Effector memory CD4-positive, alpha-beta T cell (primary cell): ENCODE results near the gene ZNF609.
"Not testable (repeated sequence)": the region's sequence is repeated elsewhere in the genome, so short reads cannot be mapped to it uniquely, and the experiment has no call there.

ENCODE experiments used
- DNase-seq, 3 donors: peaks; one replicate each; pipeline ENCODE4 v3.0.0-alpha.2; 2020
- H3K27ac ChIP-seq: 2 replicates; pipeline ENCODE4 v1.7.0; 2013; ENCODE audit warnings: mild to moderate bottlenecking, low read length, moderate library complexity; ENCODE audit not compliant: insufficient read depth, poor library complexity, severe bottlenecking
- H3K27me3 ChIP-seq: replicated peaks from 2 replicates; pipeline ENCODE4 v1.7.0; 2013; ENCODE audit warnings: mild to moderate bottlenecking, low read length; ENCODE audit not compliant: insufficient read depth, control insufficient read depth, poor library complexity, severe bottlenecking
- H3K36me3 ChIP-seq: 2 replicates; pipeline ENCODE4 v1.7.0; 2013; ENCODE audit warnings: mild to moderate bottlenecking, low read length, moderate library complexity; ENCODE audit not compliant: control insufficient read depth, insufficient read depth
- H3K4me1 ChIP-seq: 2 replicates; pipeline ENCODE4 v1.7.0; 2013; ENCODE audit warnings: low read length, mild to moderate bottlenecking; ENCODE audit not compliant: control insufficient read depth, insufficient read depth, poor library complexity, severe bottlenecking
- H3K4me3 ChIP-seq: 2 replicates; pipeline ENCODE4 v1.7.0; 2013; ENCODE audit warnings: low read length, low read depth, mild to moderate bottlenecking; ENCODE audit not compliant: insufficient read depth, poor library complexity, severe bottlenecking
- H3K9me3 ChIP-seq: 2 replicates; pipeline ENCODE4 v1.7.0; 2013; ENCODE audit warnings: mild to moderate bottlenecking, low read length, moderate library complexity; ENCODE audit not compliant: control insufficient read depth

The ZNF609 gene

GRCh38 chr15:64596701-64597476 is 136.5 kb downstream of the ZNF609 start:
- DNase-seq, result peak in 1 of 3 donors; percentile 2
- Histone ChIP-seq H3K27me3 (no peaks in the 10 kb centered on the region), H3K4me3 (peak overlapping the region; percentile 51), H3K36me3 (no peaks in the 10 kb centered on the region), H3K27ac (peak overlapping the region; percentile 79), H3K9me3 (no peaks in the 10 kb centered on the region), H3K4me1 (peaks cover 27% of the 10 kb centered on the region)

- no peaks in the 10 kb centered on the region for H3K9me3 ChIP-seq
- peaks cover 27% of the 10 kb centered on the region for H3K4me1 ChIP-seq
- no peaks in the 10 kb centered on the region for H3K36me3 ChIP-seq
- peak overlapping the region; percentile 79 for H3K27ac ChIP-seq
- no peak for DNase-seq
- H3K4me3 ChIP-seq, result peak overlapping the region; percentile 51
- H3K27me3 ChIP-seq, result no peaks in the 10 kb centered on the region
Observed at GRCh38 chr15:64597477-64597822, 137.1 kb downstream of the ZNF609 start.

- no peaks in the 10 kb centered on the region for H3K36me3 ChIP-seq
- no peaks in the 10 kb centered on the region for H3K27me3 ChIP-seq
- peak overlapping the region; percentile 26 for H3K27ac ChIP-seq
- no peaks in the 10 kb centered on the region for H3K9me3 ChIP-seq
- H3K4me1 ChIP-seq, result peaks cover 27% of the 10 kb centered on the region
- no peak for DNase-seq
- H3K4me3 ChIP-seq, result no peak overlapping the region
Observed at GRCh38 chr15:64599226-64599625, 138.8 kb downstream of the ZNF609 start.

GRCh38 chr15:64599716-64600115 is 139.3 kb downstream of the ZNF609 start:
- Histone ChIP-seq H3K4me1 (peaks cover 27% of the 10 kb centered on the region), H3K27ac (no peak overlapping the region), H3K27me3 (no peaks in the 10 kb centered on the region), H3K9me3 (no peaks in the 10 kb centered on the region), H3K4me3 (no peak overlapping the region), H3K36me3 (no peaks in the 10 kb centered on the region)
- no peak for DNase-seq

GRCh38 chr15:64600794-64601193 is 140.4 kb downstream of the ZNF609 start:
- no peaks in the 10 kb centered on the region for H3K27me3 ChIP-seq
- H3K36me3 ChIP-seq, result no peaks in the 10 kb centered on the region
- no peaks in the 10 kb centered on the region for H3K9me3 ChIP-seq
- H3K4me3 ChIP-seq, result no peak overlapping the region
- no peak for DNase-seq
- H3K4me1 ChIP-seq, result peaks cover 27% of the 10 kb centered on the region
- H3K27ac ChIP-seq, result no peak overlapping the region

- H3K27me3 ChIP-seq, result no peaks in the 10 kb centered on the region
- no peak overlapping the region for H3K27ac ChIP-seq
- H3K36me3 ChIP-seq, result no peaks in the 10 kb centered on the region
- DNase-seq, result no peak
- peaks cover 14% of the 10 kb centered on the region for H3K4me1 ChIP-seq
- no peaks in the 10 kb centered on the region for H3K9me3 ChIP-seq
- H3K4me3 ChIP-seq, result no peak overlapping the region
Observed at GRCh38 chr15:64604319-64604718, 143.9 kb downstream of the ZNF609 start.

- not testable (repeated sequence) for H3K9me3 ChIP-seq, H3K4me3 ChIP-seq, H3K36me3 ChIP-seq, H3K27ac ChIP-seq, H3K4me1 ChIP-seq, DNase-seq, H3K27me3 ChIP-seq
Observed at GRCh38 chr15:64607416-64607815, 147.0 kb downstream of the ZNF609 start.

GRCh38 chr15:64610257-64610919 is 150.0 kb downstream of the ZNF609 start:
- no peak overlapping the region for H3K27ac ChIP-seq
- DNase-seq, result no peak
- peaks cover 5% of the 10 kb centered on the region for H3K4me1 ChIP-seq
- no peaks in the 10 kb centered on the region for H3K36me3 ChIP-seq
- H3K4me3 ChIP-seq, result no peak overlapping the region
- no peaks in the 10 kb centered on the region for H3K27me3 ChIP-seq
- no peaks in the 10 kb centered on the region for H3K9me3 ChIP-seq

GRCh38 chr15:64611085-64611725 is 150.8 kb downstream of the ZNF609 start:
- no peaks in the 10 kb centered on the region for H3K27me3 ChIP-seq
- peaks cover 5% of the 10 kb centered on the region for H3K4me1 ChIP-seq
- H3K9me3 ChIP-seq, result no peaks in the 10 kb centered on the region
- H3K4me3 ChIP-seq, result no peak overlapping the region
- no peak overlapping the region for H3K27ac ChIP-seq
- H3K36me3 ChIP-seq, result no peaks in the 10 kb centered on the region
- no peak for DNase-seq

GRCh38 chr15:64614519-64614918 is 154.1 kb downstream of the ZNF609 start:
- H3K4me3 ChIP-seq, result no peak overlapping the region
- H3K27ac ChIP-seq, result no peak overlapping the region
- H3K4me1 ChIP-seq, result peaks cover 16% of the 10 kb centered on the region
- no peaks in the 10 kb centered on the region for H3K27me3 ChIP-seq
- no peaks in the 10 kb centered on the region for H3K36me3 ChIP-seq
- no peak for DNase-seq
- H3K9me3 ChIP-seq, result no peaks in the 10 kb centered on the region
